HFF-Myc (cell line): ENCODE measurements around the gene TJP1.
"Not testable (repeated sequence)": the region's sequence is repeated elsewhere in the genome, so short reads cannot be mapped to it uniquely, and the experiment has no call there.

Experiments
- DNase-seq: peaks from one replicate; pipeline ENCODE4 v3.0.0-alpha.2; 2011; ENCODE audit warnings: low read depth; ENCODE audit errors: extremely low read depth
- H3K4me3 ChIP-seq: replicated peaks from 2 replicates; pipeline ENCODE4 v1.5.1; 2011; ENCODE audit warnings: low read depth, mild to moderate bottlenecking, control low read depth, low read length
- TF ChIP-seq, protein P1 (sequence below): IDR thresholded peaks from 2 replicates; pipeline ENCODE4 v1.5.1; 2012; ENCODE audit warnings: mild to moderate bottlenecking, low read depth, low read length, control low read depth; ENCODE audit errors: missing control alignments

TJP1 gene

DNA sequence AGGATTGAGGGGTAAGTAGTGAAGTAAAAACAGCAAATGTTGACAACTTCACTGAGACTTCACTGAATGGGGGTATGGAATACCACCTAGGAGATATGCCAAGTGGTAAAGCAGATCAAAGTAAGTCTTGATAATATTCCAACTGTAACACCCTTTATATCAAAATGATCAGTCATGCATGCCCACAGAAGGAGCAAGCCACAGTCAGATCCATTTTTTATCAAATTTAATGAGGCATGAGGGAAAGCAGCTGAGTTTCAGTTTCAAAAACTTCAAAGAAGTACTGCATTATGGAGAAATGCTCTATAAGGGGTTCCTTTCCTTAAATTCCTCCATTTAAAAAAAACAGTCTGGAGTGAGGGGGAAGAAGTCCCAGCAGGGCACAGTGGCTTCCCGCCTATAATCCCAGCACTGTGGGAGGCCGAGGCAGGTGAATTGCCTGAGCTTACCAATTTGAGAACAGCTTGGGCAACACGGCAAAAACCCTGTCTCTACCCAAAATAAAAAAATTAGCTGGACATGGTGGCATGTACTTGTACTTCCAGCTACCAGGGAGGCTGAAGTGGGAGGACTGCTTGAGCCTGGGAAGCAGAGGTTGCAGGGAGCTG, 56.9 kb downstream of the TJP1 start:
- no peak overlapping the region for H3K4me3 ChIP-seq
- TF ChIP-seq, protein P1, sequence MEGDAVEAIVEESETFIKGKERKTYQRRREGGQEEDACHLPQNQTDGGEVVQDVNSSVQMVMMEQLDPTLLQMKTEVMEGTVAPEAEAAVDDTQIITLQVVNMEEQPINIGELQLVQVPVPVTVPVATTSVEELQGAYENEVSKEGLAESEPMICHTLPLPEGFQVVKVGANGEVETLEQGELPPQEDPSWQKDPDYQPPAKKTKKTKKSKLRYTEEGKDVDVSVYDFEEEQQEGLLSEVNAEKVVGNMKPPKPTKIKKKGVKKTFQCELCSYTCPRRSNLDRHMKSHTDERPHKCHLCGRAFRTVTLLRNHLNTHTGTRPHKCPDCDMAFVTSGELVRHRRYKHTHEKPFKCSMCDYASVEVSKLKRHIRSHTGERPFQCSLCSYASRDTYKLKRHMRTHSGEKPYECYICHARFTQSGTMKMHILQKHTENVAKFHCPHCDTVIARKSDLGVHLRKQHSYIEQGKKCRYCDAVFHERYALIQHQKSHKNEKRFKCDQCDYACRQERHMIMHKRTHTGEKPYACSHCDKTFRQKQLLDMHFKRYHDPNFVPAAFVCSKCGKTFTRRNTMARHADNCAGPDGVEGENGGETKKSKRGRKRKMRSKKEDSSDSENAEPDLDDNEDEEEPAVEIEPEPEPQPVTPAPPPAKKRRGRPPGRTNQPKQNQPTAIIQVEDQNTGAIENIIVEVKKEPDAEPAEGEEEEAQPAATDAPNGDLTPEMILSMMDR, result no peak
- no peak for DNase-seq

DNA sequence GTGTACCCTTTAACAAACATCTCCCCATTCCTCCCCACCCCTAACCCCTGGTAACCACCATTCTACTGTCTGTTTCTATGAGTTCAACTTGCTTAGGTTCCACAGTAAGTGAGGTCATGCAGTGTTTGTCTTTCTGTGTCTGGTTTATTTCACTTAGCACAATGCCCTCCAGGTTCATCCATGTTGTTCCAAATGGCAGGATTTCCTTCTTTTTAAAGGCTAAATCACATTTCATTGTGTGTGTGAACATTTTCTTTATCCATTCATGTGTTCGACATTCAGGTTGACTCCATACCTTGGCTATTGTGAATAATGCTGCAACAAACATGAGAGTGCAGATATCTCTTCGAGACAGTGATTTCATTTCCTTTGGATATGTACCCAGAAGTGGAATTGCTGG, 62.7 kb downstream of the TJP1 start:
- no peak for DNase-seq
- TF ChIP-seq, protein P1, result no peak
- H3K4me3 ChIP-seq, result no peak overlapping the region

DNA sequence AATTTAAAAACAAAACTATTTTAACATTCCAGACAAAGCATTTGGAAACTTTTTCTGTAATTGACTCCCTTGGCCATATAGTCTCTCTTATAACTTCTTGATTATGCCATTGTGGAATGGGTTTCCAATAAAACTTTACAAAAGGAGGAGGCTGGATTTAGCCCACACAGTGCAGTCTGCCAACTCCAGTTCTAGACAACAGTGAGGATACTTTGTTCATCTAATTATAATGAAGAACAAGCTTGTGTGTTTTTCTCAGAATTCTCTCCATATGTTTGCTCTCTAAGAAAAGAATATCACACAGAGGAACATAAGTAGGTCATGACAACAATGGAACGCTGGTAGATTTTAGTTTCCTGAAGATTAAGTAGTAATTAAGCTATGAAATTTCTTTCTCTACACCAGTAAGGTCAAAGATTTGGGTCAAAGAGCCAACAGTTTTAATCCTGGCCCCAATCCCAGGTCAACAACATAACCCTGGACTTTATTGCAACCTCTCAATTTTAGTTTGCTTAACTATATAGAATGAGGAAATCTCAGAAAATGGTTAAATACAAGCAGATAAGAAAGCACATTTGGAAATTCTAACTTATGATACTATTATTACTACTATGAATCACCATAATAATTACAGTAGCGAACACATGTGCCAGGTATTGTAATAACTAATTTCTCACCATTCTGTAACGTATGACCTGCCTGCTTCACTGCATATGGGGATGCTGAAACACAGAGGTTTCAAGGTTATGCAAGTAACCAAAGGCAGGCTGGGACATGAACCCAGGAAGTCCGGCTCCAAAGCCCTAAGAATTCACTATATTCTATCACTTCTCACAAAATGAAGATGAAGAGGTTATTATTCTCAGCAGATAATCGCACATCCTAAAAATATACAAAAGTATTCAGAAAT, 65.7 kb downstream of the TJP1 start:
- H3K4me3 ChIP-seq, result no peak overlapping the region
- no peak for DNase-seq
- TF ChIP-seq, protein P1, result no peak

DNA sequence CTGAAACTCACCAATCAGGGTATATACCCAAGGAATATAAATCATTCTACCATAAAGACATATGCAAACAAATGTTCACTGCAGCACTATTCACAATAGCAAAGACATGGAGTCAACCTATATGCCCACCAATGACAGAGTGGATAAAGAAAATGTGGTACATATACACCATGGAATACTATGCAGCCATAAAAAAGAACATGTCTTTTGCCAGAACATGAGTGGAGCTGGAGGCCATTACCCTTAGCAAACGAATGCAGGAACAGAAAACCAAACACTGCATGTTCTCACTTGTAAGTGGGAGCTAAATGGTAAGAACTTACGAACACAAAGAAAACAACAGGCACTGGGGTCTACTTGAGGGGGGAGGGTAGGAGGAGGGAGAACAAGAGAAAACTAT, 68.3 kb downstream of the TJP1 start:
- H3K4me3 ChIP-seq, DNase-seq: not testable (repeated sequence)

DNA sequence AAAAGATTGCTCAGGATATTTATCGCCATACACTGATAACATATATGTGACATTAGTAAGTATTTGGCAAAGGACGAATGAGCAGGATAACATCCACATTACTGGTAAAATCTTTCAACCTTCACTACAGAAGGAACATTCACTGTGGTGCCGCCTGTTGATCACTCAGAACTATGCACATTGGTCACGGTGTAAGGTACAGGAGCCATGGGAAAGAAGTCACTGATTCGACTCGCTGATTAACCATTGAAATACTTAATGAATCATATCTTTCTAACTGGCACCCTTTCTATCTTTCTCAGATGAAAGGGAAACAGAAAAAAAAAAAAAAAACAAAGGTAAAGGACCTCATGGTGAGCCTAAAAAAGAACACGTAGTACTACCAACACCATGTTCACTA, 68.8 kb downstream of the TJP1 start:
- DNase-seq, result no peak
- TF ChIP-seq, protein P1, result no peak
- no peak overlapping the region for H3K4me3 ChIP-seq

DNA sequence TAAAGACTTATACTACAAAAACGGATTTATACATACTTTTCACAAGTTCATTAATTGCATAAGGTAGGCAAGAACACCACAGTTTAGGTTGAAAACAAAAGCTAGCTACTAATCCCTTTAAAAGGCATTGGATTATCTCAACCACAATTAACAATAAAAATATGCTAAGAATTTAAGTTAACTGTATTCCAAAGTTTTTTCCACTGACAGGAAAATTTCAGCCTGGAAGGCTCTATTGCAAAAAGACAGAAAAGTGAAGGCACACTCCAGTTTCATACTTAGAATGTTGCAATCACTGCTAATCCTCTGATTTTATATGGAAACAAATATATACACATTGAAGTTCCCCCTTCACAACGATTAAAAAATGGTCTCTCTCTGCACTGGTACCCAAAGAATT, 71.5 kb downstream of the TJP1 start:
- no peak for DNase-seq
- H3K4me3 ChIP-seq, result no peak overlapping the region
- TF ChIP-seq, protein P1, result no peak

DNA sequence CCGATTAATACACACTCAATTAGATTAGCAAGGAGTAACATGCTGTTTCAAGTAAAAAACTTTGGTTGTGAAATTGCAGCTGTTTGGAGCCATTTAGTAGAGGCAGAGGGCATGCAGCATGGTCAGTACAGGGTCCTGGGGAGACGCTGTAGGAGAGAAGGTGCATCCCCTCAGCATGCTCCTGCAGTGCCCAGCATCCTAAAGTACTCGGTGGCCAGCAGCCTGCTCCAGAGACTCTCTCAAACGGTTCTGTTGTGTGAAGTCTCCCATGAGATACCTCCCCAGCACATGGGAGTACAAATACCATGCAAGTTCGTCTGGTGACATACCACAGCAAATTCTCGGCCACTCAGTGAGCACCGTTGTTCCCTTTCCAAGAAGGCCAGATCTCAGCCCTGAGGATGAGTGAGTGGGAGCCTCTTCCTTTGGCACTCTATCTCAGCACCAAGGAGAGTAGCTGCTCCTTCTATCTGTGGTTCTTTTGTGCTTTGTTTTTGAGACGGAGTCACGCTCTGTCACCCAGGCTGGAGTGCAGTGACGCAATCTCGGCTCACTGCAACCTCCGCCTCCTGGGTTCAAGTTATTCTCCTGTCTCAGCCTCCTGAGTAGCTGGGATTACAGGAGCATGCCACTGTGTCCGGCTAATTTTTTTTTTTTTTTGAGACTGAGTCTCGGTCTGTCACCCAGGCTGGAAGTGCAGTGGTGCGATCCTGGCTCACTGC, 72.7 kb downstream of the TJP1 start:
- TF ChIP-seq, protein P1, result no peak
- no peak for DNase-seq
- H3K4me3 ChIP-seq, result no peak overlapping the region
